ENCODE results near the gene ZC3H6. TPM values are rescaled to one million over a fixed set of nuclear protein-coding genes. Genes with fewer than 3 reads are reported as not detected.

Gene ZC3H6
- total RNA-seq, 3 donors from 2014 or later = 14.4 to 20.3 (median 18.2) TPM

DNA sequence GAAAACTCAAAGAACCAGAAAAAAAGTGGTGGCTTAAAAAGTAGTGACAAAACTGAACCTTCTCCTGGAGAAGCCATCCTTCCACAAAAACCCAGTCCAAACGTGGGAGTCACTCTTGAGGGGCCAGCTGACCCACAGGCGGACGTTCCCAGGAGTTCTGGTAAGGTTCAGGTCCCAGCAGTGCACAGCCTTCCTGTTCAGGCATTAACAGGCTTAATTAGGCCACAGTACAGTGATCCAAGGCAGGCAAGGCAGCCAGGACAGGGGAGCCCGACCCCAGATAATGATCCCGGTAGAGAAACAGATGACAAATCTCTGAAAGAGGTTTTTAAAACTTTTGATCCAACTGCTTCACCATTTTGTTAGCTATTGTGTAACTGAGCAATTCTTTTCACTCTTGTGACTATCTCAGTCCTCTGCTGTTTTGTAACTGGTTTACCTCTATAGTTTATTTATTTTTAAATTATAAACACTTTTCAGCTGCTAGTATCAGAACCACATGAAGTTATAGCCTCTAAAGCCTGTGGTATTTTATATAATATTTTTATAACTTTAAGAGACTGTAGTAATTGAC is 56.8 kb downstream of the ZC3H6 start:
- TF ChIP-seq POLR2AphosphoS5 (IDR thresholded peaks at IDR 0.05) (no peak), POLR2A (IDR thresholded peaks at IDR 0.05) (no peak), CTCF (IDR thresholded peaks at IDR 0.05) (no peak)
- no peaks in the 10 kb centered on the region for H3K36me3 ChIP-seq
- H3K4me3 ChIP-seq = no peak overlapping the region
- no peaks in the 10 kb centered on the region for H3K27me3 ChIP-seq
- DNase-seq (ENCODE audit: low spot score in 2 of 2) = no peak
- H3K4me1 ChIP-seq = no peaks in the 10 kb centered on the region
- no peak overlapping the region for H3K27ac ChIP-seq
- no peaks in the 10 kb centered on the region for H3K9me3 ChIP-seq
- intact Hi-C loops (cut with DNase I; ENCODE audit: low total_unique reads) = no loop called here

DNA sequence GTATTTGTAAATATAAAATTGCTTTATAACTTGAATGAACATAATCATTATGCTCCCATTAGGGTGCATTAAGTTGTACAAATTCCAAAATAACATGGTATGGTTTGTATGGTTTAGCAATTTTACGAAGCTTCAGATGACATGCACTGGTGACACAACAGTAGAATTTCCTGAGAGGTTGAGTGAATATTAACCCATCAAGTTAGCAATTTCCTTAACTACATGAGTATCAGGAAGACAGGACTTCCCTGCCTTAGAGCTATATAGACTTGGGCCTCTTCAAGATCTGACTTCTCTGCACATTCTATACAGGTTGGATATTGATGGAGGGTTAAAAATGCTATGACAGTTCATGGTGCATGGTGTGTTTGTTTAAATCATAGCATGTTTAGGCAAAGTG is 60.2 kb downstream of the ZC3H6 start:
- no peaks in the 10 kb centered on the region for H3K4me1 ChIP-seq
- H3K27me3 ChIP-seq = no peaks in the 10 kb centered on the region
- no peaks in the 10 kb centered on the region for H3K36me3 ChIP-seq
- no peaks in the 10 kb centered on the region for H3K9me3 ChIP-seq
- no peak overlapping the region for H3K4me3 ChIP-seq
- DNase-seq (ENCODE audit: low spot score in 2 of 2) = no peak
- no peak for TF ChIP-seq POLR2AphosphoS5 (IDR thresholded peaks at IDR 0.05)
- TF ChIP-seq POLR2A (IDR thresholded peaks at IDR 0.05) = no peak
- TF ChIP-seq CTCF (IDR thresholded peaks at IDR 0.05) = no peak
- intact Hi-C loops (cut with DNase I; ENCODE audit: low total_unique reads) = no loop called here
- H3K27ac ChIP-seq = no peak overlapping the region

DNA sequence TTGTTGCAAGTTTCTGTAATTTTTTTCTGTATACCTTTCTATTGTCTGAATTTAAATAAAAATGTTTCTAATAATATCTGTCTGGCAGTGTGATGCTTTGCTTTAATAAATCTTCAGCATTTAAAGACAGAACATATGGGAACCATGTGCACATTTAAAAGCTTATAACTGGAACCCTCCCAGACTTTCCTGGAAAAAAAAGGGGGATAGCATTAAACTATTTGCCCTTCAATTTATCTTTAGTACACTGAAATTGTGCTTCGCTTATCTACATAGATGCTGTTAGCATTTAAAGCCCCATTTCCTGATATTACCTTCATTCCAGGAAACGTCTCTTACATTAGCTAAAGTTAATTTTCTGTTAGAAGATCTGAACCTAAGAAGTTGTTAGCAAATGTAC is 64.6 kb downstream of the ZC3H6 start:
- no peak for DNase-seq (ENCODE audit: low spot score in 2 of 2)
- no peaks in the 10 kb centered on the region for H3K36me3 ChIP-seq
- no peak overlapping the region for H3K27ac ChIP-seq
- TF ChIP-seq POLR2A (IDR thresholded peaks at IDR 0.05) (no peak), CTCF (IDR thresholded peaks at IDR 0.05) (no peak), POLR2AphosphoS5 (IDR thresholded peaks at IDR 0.05) (no peak)
- H3K4me3 ChIP-seq = no peak overlapping the region
- H3K9me3 ChIP-seq = no peaks in the 10 kb centered on the region
- no peaks in the 10 kb centered on the region for H3K4me1 ChIP-seq
- no peaks in the 10 kb centered on the region for H3K27me3 ChIP-seq
- intact Hi-C loops (cut with DNase I; ENCODE audit: low total_unique reads) = no loop called here

DNA sequence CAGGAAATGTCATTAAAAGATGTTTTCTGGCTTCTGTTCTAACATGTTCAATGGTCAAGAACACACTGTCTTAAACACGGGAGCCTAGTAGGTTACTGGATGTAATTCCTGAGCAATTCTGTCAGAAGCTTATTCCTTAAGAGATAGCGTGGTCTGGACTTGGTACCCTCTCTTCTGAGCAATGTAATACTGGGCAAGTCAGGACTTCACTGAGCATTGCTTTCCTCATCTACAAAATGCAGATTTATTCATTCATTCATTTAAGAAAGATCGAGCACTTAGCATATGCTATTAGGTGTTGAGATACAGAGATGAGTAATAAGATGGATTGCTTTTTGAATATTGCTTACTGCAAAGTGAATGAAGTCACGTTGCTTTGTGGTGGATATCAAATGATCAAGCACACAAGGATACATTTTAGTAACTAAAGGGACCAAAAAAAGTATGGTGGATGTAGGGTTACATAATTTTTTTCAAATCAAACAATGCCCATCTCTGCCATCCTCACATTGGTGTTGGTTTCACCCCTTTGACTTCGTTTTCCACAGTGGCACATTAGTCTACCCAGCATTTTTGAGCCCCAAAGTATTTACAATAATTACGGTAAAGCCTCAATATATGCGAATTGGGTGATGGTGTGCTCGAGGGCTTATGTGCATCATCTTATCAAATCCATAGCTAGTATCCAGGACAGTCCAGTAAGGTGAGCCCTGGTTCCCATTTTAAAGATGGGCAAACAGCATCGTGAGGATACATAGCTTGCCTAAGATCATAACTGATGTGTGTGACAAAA is 65.3 kb downstream of the ZC3H6 start:
- H3K27me3 ChIP-seq = no peaks in the 10 kb centered on the region
- TF ChIP-seq POLR2AphosphoS5 (IDR thresholded peaks at IDR 0.05) (no peak), CTCF (IDR thresholded peaks at IDR 0.05) (no peak), POLR2A (IDR thresholded peaks at IDR 0.05) (no peak)

DNA sequence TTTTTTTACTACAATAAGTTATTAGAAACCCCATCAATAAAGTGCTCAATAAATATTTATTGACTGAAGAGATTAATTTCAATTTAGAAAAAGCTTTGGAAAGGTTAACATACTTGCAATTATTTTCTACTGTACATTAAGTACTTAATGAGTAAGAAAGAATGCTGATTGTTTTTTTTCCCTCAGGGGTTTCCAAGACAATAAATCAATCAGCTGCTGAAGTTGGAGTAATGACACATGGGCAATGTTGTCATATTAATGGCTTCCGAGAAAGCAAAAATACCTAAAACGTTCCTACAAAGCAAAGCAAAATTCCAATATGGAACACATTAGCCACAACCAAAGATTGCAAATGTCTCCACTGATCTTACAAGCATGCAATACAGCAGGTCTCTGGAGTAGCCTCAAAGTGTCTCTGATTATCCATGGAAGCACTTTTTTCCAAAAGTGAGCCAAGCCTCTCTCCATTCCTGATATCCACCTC is 66.7 kb downstream of the ZC3H6 start:
- Histone ChIP-seq H3K4me1 (no peaks in the 10 kb centered on the region), H3K27ac (no peak overlapping the region), H3K4me3 (no peak overlapping the region), H3K9me3 (no peaks in the 10 kb centered on the region), H3K36me3 (no peaks in the 10 kb centered on the region), H3K27me3 (no peaks in the 10 kb centered on the region)
- no peak for DNase-seq (ENCODE audit: low spot score in 2 of 2)
- intact Hi-C loops (cut with DNase I; ENCODE audit: low total_unique reads) = no loop called here
- no peak for TF ChIP-seq CTCF (IDR thresholded peaks at IDR 0.05)

More for the DNA sequence above, 65.3 kb downstream of the ZC3H6 start:
- no peak overlapping the region for H3K27ac ChIP-seq
- H3K4me1 ChIP-seq = no peaks in the 10 kb centered on the region
- no peaks in the 10 kb centered on the region for H3K36me3 ChIP-seq
- no peaks in the 10 kb centered on the region for H3K9me3 ChIP-seq
- no peak for DNase-seq (ENCODE audit: low spot score in 2 of 2)
- intact Hi-C loops (cut with DNase I; ENCODE audit: low total_unique reads) = no loop called here
- no peak overlapping the region for H3K4me3 ChIP-seq

Data from breast epithelium (tissue), 4 donors.